GM19372 (cell line): ENCODE data around the gene EFL1.
"Not testable (repeated sequence)": the region's sequence is repeated elsewhere in the genome, so short reads cannot be mapped to it uniquely, and the experiment has no call there.

Source experiments
- ATAC-seq: cut with Tn5 transposase; IDR thresholded peaks from one replicate; pipeline ENCODE4 v1.9.1; 2021; ENCODE audit warnings: mild to moderate bottlenecking, low read depth, moderate library complexity; ENCODE audit not compliant: unreplicated experiment

The EFL1 gene

DNA sequence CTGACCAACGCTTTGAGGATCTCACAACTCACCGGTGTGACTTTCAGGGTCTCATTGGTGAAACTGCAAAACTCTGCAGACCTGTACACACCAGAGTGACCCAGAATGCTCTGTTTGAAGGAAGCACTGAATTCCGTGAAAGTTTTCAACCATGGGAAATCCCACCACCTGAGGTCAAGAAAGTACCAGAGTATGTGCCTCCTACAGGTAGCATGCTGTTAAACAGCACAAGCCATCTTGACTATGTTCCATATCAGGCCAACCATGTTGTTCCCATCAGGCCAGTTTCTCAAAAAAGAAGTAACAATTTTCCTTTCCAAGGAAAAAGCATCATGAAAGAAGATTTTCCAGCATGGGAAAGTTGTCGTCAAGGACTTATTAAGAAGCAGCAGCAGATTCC is 19.9 kb upstream of the EFL1 start:
- ATAC-seq, result not testable (repeated sequence)

- ATAC-seq, result not testable (repeated sequence)
These were observed 18.7 kb upstream of the EFL1 start for GRCh38 chr15:82281276-82281675.

DNA sequence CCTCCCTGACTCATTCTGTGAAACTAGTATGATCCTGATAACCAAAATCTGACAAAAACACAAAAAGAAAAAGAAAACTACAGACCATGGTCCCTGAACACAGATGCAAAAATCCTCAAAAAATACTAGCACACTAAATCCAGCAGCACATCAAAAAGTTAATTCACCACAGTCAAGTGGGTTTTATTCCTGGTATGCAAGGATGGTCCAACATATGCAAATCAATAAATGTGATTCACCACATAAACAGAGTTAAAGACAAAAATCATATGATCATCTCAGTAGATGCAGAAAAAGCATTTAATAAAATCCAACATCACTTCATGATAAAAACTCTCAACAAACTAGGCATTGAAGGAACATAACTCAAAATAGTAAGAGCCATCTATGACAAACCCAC is 12.9 kb upstream of the EFL1 start:
- ATAC-seq, result no peak

DNA sequence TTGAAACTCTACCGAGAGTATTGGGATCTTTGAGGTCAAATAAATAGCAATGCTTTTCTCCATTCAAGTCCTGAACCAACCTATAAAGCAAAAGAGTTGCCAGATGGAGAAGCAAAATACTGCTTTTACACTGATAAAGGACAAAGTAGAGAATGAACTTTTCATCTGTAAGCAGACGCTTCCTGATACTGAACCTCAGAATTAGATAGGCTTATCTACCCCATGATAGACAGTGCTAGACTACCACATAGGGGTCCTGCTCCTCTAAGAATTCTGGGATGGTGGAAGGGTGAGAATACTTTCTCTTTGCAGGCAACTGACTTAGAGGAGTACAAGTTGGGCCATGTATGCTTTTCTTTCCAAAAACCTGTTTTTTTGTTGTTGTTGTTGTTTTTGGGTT is 9.6 kb upstream of the EFL1 start:
- no peak for ATAC-seq

- not testable (repeated sequence) for ATAC-seq
These were observed 5.9 kb upstream of the EFL1 start for GRCh38 chr15:82268454-82268853.

GRCh38 chr15:82267137-82267536 is 4.6 kb upstream of the EFL1 start:
- not testable (repeated sequence) for ATAC-seq

GRCh38 chr15:82263350-82263749 is 816 bp upstream of the EFL1 start:
- ATAC-seq, result no peak

GRCh38 chr15:82261566-82262421 is 740 bp downstream of the EFL1 start:
- not testable (repeated sequence) for ATAC-seq

GRCh38 chr15:82248261-82248660 is 14.3 kb downstream of the EFL1 start:
- ATAC-seq, result not testable (repeated sequence)

GRCh38 chr15:82245956-82246355 is 16.6 kb downstream of the EFL1 start:
- ATAC-seq, result not testable (repeated sequence)

DNA sequence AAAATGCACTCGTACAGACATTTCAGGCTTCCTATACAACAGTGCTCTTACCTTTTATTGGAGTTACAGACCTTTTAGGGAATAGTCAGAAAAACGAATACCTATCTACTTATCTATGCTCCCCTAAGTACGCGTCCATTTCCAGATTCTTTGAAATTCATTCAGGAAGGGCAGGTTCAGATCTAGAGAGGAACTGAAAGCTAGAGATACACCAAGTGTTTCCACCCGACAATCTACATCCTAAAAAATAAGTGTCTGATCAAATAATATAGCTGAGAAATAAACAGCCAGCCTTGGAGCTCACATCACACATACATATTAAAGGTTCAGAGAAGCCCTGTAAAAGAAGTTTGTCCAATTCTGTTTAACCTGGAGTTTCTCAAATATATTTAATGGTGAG is 18.9 kb downstream of the EFL1 start:
- ATAC-seq, result not testable (repeated sequence)

DNA sequence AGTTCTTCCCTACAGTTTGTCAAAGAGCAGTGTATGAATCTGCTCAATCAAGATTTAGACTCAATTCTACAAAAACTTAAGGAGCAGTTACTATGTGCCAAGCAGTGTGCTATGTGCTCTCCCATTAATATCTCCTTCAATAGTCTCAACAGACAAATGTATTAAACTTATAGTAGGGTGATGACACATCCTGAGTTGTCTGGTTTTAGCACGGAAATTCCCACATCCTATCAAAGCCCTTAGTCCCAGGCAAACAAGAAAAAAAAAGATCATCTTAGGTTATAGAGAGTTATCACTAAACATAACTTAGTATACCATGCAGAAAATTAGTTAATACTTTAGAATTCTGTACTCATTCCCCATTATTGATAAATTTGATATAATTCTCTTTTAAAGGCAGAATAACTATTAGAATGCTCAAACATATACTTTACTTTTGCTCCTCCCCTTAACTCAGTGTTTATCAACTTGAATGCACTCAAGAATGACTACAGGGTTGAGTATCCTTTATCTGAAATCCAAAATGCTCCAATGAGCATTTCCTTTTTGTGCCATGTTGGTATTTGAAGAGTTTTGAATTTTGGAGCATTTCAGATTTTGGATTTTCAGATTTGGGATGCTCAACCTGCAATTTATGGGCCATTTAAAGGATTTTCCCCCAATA is 20.6 kb downstream of the EFL1 start:
- not testable (repeated sequence) for ATAC-seq

- ATAC-seq, result no peak
These were observed 22.7 kb downstream of the EFL1 start for GRCh38 chr15:82239685-82240391.

- not testable (repeated sequence) for ATAC-seq
These were observed 24.5 kb downstream of the EFL1 start for GRCh38 chr15:82237944-82238534.

DNA sequence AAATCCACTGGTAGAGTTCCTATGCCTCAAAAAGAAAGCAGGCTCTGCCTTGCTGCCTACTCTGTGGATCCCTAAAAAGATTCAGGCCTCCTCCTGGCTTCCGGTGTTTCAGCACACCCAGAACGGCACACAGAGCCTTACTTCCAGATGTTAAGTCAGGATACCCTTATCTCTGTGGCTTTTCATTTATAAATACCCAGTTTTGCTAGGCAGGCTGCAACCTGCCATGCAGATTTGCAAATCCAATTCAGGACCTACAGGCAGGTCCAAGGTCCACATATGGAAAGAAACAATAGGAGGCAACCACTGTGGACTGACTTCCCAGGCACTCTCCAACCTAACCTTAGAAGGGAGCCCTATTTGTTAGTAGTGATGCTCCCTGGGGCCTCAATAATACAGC is 30.7 kb downstream of the EFL1 start:
- ATAC-seq, result no peak

DNA sequence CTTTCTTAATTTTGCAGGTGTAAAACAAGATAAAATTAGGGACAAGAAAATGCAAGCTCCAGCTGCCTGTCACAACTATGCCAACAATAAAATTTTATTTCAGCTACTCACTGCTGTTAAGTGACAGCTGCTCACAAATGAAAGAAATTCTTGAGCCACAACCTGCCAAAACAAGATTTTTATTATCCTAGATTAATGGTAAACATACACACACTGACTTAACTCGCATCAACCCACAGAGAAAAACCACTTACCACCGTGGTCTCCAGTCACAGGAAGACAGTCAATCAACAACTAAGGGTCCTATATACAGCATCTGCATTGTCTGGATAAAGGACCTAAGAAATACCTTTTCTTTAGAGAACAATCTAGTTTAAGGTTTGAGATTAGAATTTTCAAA is 31.3 kb downstream of the EFL1 start:
- no peak for ATAC-seq

- ATAC-seq, result no peak
These were observed 33.8 kb downstream of the EFL1 start for GRCh38 chr15:82228750-82229149.

DNA sequence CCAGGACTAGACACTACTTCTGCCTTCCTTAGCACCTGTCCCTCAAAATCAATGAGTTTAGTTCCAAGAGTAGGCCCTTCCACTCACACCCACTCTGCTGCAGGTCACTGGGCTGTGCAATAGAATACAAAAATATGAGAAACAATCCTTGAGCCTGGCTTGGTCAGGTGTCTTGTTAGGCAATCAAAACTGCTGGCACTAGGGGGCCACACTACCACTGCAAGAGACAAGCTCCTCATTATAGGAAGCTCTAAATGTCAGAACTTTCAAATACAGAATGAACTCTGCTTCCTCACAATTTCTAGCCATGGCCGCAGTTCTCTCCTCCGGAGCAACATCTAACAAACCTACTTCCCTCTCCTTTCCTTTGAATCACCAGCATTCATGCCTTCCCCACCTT is 41.0 kb downstream of the EFL1 start:
- ATAC-seq, result not testable (repeated sequence)

DNA sequence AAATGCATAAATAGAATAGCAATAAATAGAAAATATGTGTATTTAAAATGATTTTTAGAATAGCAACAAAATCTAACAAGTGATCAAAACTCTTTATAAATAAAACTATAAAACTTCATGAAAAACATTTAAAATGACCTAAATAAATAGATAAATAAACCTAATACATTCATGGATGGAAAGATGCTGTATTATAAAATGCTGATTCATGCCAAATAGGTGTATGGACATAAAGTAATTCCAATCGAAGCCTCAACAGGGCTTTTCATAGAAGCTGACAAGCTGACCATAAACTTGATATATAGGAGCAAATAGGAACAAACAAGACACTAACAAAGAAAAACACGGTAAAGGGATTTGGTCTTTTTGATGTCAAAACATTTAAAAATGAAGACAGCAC is 46.4 kb downstream of the EFL1 start:
- not testable (repeated sequence) for ATAC-seq

- not testable (repeated sequence) for ATAC-seq
These were observed 50.3 kb downstream of the EFL1 start for GRCh38 chr15:82212201-82212600.
